Upper lobe of left lung (tissue), 6 donors: ENCODE data around the gene MAPK11. TPM values are rescaled to one million over a fixed set of nuclear protein-coding genes. Genes with fewer than 3 reads are reported as not detected.
A peak's percentile ranks its signal among the peaks of the same experiment; 100 is the strongest.

Source experiments
- ATAC-seq, 2 donors: fragments of 200-7000 bp; cut with Tn5 transposase; one replicate each; pipeline ENCODE4 v1.9.1; 2022; ENCODE audit warnings: mild to moderate bottlenecking in 2 of 2, moderate library complexity in 2 of 2; ENCODE audit not compliant: low FRiP score in 2 of 2
- DNase-seq, 2 donors: peaks; one replicate each; pipeline ENCODE4 v3.0.0-alpha.2; 2019 to 2020
- H3K27ac ChIP-seq, 4 donors: fragments of 200-600 bp; sonication (generic); one replicate each; pipeline ENCODE4 v1.5.1; 2016 to 2019
- H3K27me3 ChIP-seq, 4 donors: fragments of 200-600 bp; sonication (generic); one replicate each; pipeline ENCODE4 v1.5.1; 2017 to 2019
- H3K36me3 ChIP-seq, 4 donors: fragments of 200-600 bp; sonication (generic); one replicate each; pipeline ENCODE4 v1.5.1; 2016 to 2019
- H3K4me1 ChIP-seq, 4 donors: fragments of 200-600 bp; sonication (generic); one replicate each; pipeline ENCODE4 v1.5.1; 2018 to 2019
- H3K4me3 ChIP-seq, 4 donors: fragments of 200-600 bp; sonication (generic); one replicate each; pipeline ENCODE4 v1.5.1; 2017 to 2019; ENCODE audit warnings: mild to moderate bottlenecking in 2 of 4, moderate library complexity in 1 of 4
- H3K9me3 ChIP-seq, 4 donors: fragments of 200-600 bp; sonication (generic); one replicate each; pipeline ENCODE4 v1.5.1; 2018 to 2019
- EP300 ChIP-seq, 4 donors: sonication (generic); formaldehyde crosslinking; IDR thresholded peaks; one replicate each; pipeline ENCODE4 v1.5.1; 2017; ENCODE audit warnings: antibody characterized with exemption in 4 of 4, control low read depth in 2 of 4
- POLR2A ChIP-seq, 4 donors: fragments of 450-650 bp; IDR thresholded peaks; one replicate each; pipeline ENCODE4 v1.5.1; 2016 to 2017; ENCODE audit warnings: antibody characterized with exemption in 4 of 4, mild to moderate bottlenecking in 2 of 4
- POLR2AphosphoS5 ChIP-seq, 2 donors: sonication (generic); formaldehyde crosslinking; IDR thresholded peaks; one replicate each; pipeline ENCODE4 v1.5.1; 2017; ENCODE audit warnings: antibody characterized with exemption in 2 of 2
- WGBS, 2 donors: methylation state at CpG; one replicate each; pipeline ENCODE4 v1.1.5; 2017 to 2018; 5-methylcytosine and 5-hydroxymethylcytosine counted together
- total RNA-seq, 6 donors: library from RNA; depleted of rRNA in 4 of 6; stranded (reverse); fragments of >200 nt in 4 of 6; gene quantifications; one replicate each; pipeline versions ENCODE4 v1.1.0 to v1.2.1, GENCODE V29; 2016 to 2021
- TF ChIP-seq, protein P1 (sequence below), 6 experiments: fragments of 450-650 bp in 4 of 6; fragments of 200-600 bp in 2 of 6; sonication (generic) in 2 of 6; IDR thresholded peaks; one replicate each; pipeline ENCODE4 v1.5.1; 2016 to 2019; ENCODE audit warnings: antibody characterized with exemption in 6 of 6
- donor health status: DM: no; HTN: no; CAD: no; lungs with moderate emphysema.
- donor health status: DM: no; HTN: yes; CAD: no; lungs with severe emphysema.

The MAPK11 gene
- total RNA-seq, 6 donors from 2014 or later = 3.1 to 27.3 (median 8.6) TPM

DNA sequence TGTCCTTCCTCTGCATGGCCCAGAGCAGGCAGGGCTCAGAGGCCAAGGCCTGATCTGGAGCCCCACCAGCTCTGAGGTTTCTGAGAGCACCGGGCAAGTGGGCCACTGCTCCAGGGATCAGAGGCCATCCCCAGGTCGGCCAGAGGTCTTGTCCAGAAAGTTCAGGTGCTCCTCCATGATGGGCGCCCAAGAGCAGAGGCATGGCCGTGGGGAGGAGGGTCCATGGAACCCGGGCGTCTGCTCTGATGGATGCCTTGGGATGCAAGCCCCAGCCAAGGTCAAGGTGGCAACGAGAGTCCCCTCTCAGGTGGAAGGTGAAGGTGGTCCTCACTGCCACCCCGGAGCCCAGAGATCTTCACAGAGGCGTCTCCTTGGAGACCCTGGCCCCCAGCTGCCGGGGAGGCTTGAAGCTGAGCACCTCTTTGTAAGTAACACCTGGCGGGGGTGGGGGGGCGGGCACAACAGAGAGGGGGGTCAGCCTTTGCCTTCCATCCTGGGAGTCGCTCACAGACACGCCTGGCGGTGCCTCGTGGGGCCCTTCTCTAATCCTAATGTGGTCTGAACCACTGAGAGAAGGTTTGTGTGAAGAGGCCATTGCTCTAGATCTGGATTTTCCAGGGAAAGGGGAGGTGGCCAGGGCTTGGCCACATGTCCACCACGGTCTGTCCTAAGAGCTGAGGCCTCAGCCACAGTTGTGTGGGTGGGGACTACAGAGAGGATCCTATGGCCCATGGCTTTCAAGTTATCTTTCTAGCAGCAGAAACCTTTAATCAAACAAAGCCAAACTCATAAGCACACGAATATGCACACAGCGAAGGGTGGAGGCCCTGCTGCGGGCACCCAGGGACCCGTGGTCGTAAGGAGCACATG lies 16.9 kb downstream of the MAPK11 start:
- Histone ChIP-seq H3K27ac (no peak overlapping the region), H3K4me3 (no peak overlapping the region), H3K9me3 (no peaks in the 10 kb centered on the region), H3K36me3 (peaks cover 0 to 8% (median 2%) of the 10 kb centered on the region in 4 donors), H3K4me1 (peaks cover 22 to 41% (median 24%) of the 10 kb centered on the region in 4 donors), H3K27me3 (no peaks in the 10 kb centered on the region)
- ATAC-seq (no peak), DNase-seq (peak in 1 of 2 donors; percentile 62)
- TF ChIP-seq POLR2AphosphoS5 (IDR thresholded peaks at IDR 0.05) = no peak
- no peak for TF ChIP-seq EP300 (IDR thresholded peaks at IDR 0.05)
- TF ChIP-seq, protein P1, sequence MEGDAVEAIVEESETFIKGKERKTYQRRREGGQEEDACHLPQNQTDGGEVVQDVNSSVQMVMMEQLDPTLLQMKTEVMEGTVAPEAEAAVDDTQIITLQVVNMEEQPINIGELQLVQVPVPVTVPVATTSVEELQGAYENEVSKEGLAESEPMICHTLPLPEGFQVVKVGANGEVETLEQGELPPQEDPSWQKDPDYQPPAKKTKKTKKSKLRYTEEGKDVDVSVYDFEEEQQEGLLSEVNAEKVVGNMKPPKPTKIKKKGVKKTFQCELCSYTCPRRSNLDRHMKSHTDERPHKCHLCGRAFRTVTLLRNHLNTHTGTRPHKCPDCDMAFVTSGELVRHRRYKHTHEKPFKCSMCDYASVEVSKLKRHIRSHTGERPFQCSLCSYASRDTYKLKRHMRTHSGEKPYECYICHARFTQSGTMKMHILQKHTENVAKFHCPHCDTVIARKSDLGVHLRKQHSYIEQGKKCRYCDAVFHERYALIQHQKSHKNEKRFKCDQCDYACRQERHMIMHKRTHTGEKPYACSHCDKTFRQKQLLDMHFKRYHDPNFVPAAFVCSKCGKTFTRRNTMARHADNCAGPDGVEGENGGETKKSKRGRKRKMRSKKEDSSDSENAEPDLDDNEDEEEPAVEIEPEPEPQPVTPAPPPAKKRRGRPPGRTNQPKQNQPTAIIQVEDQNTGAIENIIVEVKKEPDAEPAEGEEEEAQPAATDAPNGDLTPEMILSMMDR (IDR thresholded peaks at IDR 0.05) = no peak
- TF ChIP-seq POLR2A (IDR thresholded peaks at IDR 0.05) = no peak
- WGBS, 2 donors = 84 to 88% methylated on average over 7 to 22 of the region's 22 CpGs

DNA sequence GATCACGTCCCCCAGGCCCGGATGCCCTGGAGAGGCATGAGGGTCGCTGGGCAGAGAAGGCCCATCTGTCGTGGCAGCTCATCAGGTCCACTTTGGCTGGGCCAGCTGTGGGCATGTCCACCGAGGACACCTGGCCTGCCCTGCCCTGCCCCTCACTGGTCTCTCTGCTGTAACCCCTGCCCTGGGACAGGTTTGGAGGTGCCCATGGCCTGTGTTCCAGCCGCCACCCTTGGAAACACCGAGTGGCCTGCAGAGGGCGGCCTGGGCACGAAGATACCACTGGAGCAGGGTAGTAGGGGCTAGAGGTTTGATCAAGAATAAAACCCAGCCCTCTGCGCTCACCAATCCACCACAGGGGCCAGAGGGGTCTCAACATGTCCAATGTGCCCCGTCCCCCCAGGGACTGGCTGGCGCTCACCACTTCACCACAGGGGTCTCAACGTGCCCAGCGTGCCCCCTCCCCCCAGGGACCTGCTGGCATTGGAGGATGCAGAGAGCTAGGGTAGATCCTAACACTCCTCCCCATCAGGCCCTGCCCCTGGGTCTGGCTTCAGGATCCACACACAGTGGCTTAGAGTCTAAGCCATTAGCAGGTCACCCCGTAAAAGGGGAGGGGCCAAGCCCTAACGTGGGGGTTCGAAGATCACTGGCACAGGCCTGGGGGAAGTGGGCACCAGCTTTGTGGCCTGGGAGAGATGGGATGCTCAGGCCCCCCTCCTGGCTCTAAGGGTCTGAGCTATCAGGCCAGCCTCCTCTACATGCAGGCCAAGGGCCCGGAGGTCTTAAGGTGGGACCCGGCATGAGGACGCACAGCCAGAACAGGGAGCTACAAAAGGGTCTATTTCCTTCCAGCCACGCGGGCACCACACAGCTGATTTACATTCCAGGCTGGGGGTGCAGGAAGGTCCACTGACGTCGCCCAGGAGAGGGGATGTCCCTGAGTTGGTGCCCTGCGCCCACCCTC lies 17.8 kb downstream of the MAPK11 start:
- Histone ChIP-seq H3K4me3 (peak overlapping the region in 3 of 4 donors; percentile 60 to 89 (median 82)), H3K4me1 (peaks cover 22 to 50% (median 27%) of the 10 kb centered on the region in 4 donors), H3K27me3 (no peaks in the 10 kb centered on the region), H3K27ac (peak overlapping the region; percentile 58 to 86 (median 82)), H3K36me3 (peaks cover 0 to 14% (median 11%) of the 10 kb centered on the region in 4 donors), H3K9me3 (no peaks in the 10 kb centered on the region)
- DNase-seq (peak; percentile 85 to 88), ATAC-seq (peak; percentile 76 to 81)
- WGBS, 2 donors = 48 to 67% methylated on average over 12 to 25 of the region's 25 CpGs
- TF ChIP-seq EP300 (IDR thresholded peaks at IDR 0.05) = no peak
- TF ChIP-seq POLR2AphosphoS5 (IDR thresholded peaks at IDR 0.05) = no peak
- no peak for TF ChIP-seq POLR2A (IDR thresholded peaks at IDR 0.05)
- TF ChIP-seq, protein P1 (IDR thresholded peaks at IDR 0.05) = peak; percentile 74 to 82 (median 78)

GRCh38 chr22:50251477-50252081 lies 18.6 kb downstream of the MAPK11 start:
- peak in 1 of 2 donors; percentile 0 for ATAC-seq
- peaks cover 0 to 21% (median 13%) of the 10 kb centered on the region in 4 donors for H3K36me3 ChIP-seq
- no peaks in the 10 kb centered on the region for H3K27me3 ChIP-seq
- TF ChIP-seq EP300 (IDR thresholded peaks at IDR 0.05) (no peak), POLR2A (IDR thresholded peaks at IDR 0.05) (no peak)
- TF ChIP-seq, protein P1 (IDR thresholded peaks at IDR 0.05) = no peak
- peaks cover 22 to 51% (median 28%) of the 10 kb centered on the region in 4 donors for H3K4me1 ChIP-seq
- no peaks in the 10 kb centered on the region for H3K9me3 ChIP-seq
- peak overlapping the region; percentile 58 to 86 (median 82) for H3K27ac ChIP-seq
- peak overlapping the region; percentile 60 to 89 (median 75) for H3K4me3 ChIP-seq
- WGBS, 2 donors = 2 to 5% methylated on average over 7 to 36 of the region's 36 CpGs
- DNase-seq = no peak
